ENCODE measurements around the gene TAGLN2.
A peak's percentile ranks its signal among the peaks of the same experiment; 100 is the strongest.

The TAGLN2 gene

DNA sequence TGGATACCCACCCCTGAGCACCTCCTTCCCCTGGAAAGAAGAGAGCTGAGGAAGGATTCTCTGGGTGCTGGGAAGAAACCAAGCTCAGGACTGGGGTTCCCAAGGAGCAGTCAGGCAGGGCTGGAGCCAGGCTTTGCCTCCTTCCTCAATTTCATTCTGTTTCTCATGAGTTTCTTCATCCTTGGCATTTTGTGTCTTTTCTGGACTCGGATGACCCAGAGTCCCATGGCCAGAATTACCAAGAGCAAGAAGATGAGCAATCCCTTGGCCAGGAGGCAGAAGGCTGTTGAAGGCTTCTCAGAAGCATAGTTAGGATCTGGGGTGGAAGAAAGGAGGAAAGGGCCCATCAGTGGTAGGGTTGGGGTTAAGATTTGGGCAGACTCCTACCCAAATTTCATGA, 26.2 kb upstream of the TAGLN2 start:
- in situ Hi-C loops (cut with MboI; ENCODE audit: low pct_unique_long_range_greater_than_20kb, low sequenced_read_pairs) = no loop called here
- DNase-seq = no peak

GRCh38 chr1:159951016-159951415, 25.7 kb upstream of the TAGLN2 start:
- no peak for DNase-seq
- in situ Hi-C loops (cut with MboI; ENCODE audit: low pct_unique_long_range_greater_than_20kb, low sequenced_read_pairs) = no loop called here

GRCh38 chr1:159949981-159950381, 24.7 kb upstream of the TAGLN2 start:
- peak; percentile 27 for DNase-seq
- in situ Hi-C loops (cut with MboI; ENCODE audit: low pct_unique_long_range_greater_than_20kb, low sequenced_read_pairs) = no loop called here

DNA sequence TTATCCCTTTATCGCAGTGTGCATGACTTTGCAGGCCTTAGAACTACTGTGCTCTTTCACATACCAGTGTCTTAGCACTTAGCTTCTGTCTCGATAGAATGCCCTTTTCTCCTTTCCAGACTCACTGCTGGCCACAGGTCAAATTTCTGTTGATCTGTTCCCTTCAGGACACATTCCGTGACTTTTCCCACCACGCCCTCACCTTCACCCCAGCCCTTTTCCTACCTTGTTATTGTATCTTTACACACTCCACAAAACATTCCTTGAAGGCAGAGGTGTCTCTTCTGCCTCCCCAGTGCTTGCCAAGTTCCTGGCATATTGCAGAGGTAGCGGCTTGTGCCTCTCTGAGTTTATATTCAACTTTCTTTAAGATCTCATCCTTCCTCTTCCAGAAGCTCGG, 23.8 kb upstream of the TAGLN2 start:
- in situ Hi-C loops (cut with MboI; ENCODE audit: low pct_unique_long_range_greater_than_20kb, low sequenced_read_pairs) = no loop called here
- DNase-seq = no peak

GRCh38 chr1:159947942-159948341, 22.6 kb upstream of the TAGLN2 start:
- DNase-seq = no peak
- in situ Hi-C loops (cut with MboI; ENCODE audit: low pct_unique_long_range_greater_than_20kb, low sequenced_read_pairs) = no loop called here

DNA sequence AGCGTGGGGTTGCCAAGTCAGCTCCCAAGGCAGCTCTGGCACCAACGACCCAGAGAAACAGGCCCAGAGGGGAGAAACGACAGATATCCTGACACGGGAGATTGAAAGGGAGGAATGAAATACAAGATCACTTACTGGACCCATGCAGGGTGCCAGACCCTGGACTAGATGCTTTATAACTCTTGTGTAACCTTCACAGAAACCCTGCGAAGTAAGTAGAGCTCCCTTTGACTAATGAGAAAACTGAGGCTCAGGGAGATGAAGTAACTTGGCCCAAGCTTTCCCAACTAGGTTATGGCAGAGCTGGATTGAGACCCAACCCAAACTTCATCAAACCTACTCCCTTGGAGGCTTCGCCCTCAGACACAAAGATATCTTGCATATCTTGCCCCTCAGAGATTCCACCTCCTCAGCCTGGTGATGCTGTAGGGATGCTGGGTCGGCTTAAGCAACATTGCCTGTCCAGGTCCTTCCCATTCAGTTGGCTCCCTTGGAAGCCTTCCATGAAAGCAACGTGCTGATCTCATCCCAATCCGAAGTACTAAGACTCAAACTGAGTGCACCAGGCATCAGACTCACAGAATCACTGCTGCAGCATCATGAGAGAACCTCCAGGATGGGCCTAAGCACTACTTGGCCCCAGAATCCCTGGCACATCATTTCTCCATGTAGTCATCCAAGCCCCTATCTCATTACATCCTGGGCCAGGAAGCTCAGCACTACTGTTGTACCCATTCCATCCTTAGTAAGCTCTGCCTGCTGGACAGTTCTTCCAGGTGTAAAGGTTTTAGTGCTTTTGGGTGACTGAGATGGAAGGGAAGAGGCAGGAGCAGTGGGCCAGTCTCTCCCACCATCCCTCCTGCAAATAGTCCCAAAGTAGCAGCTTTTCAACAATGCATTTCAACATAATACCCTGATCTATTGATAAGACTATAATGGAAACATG, 21.2 kb upstream of the TAGLN2 start:
- in situ Hi-C loops (cut with MboI; ENCODE audit: low pct_unique_long_range_greater_than_20kb, low sequenced_read_pairs) = no loop called here
- DNase-seq = no peak

DNA sequence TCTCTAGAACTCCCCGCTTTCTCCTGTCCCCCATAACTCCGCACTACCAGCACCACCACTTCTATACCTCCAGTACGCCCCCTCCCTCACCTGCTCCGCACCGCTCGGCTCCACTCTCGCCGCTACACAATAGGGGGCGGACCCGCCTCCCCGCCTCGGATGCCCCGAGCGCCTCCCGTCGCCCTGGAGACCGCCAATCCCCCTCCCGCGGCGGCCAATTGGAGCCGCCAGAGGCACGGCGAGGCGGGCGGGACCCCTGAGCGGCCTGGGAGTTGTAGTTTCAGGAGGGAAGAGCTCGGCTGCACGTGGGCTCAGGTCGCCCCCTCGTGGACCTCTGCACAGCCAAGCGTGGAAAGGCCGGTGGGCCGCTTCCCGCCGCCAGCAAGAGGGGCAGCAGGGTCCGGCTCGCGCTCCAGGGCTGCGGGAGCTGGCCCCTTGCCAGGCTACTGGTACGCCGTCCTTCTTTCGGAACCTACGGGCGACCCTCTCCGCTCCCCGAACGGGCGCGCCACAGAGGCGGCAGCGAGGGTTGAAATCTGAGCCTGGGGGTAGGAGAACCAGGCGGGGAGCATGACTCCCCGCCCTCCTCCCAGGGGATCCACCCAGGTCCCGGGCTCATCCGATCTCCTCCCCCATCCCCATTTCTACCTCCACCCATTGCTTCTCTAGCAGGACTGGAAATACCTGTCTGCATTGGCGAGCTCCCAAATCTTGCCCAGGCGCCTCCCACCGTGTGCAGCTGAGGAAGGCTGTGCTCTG, 20.4 kb upstream of the TAGLN2 start, which contains the start of gene IGSF9:
IGSF9 (minus strand) TSS at position 131 of the 759 bp plus-strand sequence. CDS start 2,159 bp downstream, outside the sequence.
- peak; percentile 88 for DNase-seq
- in situ Hi-C loops (cut with MboI; ENCODE audit: low pct_unique_long_range_greater_than_20kb, low sequenced_read_pairs) = no loop called here

DNA sequence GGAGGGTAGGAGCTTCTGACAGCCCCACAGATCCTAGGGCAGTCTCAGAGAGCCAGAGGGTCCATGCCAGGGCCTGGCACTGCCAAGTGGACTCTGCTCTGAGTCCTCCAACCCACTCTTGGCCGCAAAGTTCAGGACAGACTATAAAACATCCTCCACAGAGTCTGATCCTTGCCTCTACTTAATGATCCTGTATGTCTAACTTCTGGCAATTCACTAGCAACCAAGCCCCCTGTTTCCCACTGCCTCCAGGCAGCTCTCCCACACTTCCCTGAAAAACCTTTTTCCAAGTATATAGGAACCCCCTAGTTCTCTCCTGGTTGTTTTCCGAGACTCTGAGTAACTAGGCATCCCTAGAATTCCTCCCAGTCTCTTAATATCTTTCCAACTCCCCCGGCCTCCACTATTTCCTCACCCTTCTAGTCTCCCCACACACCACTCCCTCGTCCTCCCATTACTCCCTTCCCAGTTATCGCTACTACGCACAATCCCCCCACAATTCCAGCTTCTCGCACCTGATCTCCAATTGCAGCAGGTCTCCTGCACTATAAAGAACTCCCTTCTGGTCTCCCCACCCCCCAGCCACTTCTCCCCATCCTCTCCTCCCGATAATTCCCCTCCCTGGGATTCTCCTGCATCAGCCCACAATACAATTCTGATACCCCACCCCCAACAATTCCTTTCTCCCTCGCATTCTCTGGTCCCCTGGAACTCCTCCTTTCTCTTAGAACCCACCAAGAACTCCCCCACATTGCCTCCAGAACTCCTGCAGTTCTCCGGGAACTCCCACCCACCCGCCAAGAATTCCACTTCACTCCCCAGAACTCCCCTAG, 19.5 kb upstream of the TAGLN2 start:
- in situ Hi-C loops (cut with MboI; ENCODE audit: low pct_unique_long_range_greater_than_20kb, low sequenced_read_pairs) = no loop called here
- no peak for DNase-seq

- no peak for DNase-seq
- in situ Hi-C loops (cut with MboI; ENCODE audit: low pct_unique_long_range_greater_than_20kb, low sequenced_read_pairs) = no loop called here
Measured at GRCh38 chr1:159943908-159944622, 18.8 kb upstream of the TAGLN2 start.

DNA sequence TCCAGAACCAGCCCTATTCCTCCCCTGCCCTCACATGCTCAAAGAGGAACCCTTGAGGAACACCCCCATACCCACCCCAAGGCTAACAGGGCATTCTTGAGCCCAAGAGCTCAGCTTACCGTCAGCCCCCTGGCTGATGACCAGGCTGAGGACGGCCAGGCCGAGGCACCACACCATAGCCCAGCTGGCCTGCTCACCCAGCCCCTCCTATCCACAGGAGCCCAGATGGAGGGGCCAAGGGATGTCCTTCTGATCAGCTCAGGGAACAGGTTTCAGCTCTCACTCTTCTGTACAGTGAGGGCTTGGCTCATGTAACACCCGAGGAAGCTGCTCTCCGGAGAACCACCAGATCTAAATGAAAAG, 18.0 kb upstream of the TAGLN2 start:
- no peak for DNase-seq
- in situ Hi-C loops (cut with MboI; ENCODE audit: low pct_unique_long_range_greater_than_20kb, low sequenced_read_pairs) = no loop called here

GRCh38 chr1:159942632-159943277, 17.4 kb upstream of the TAGLN2 start:
- no peak for DNase-seq
- in situ Hi-C loops (cut with MboI; ENCODE audit: low pct_unique_long_range_greater_than_20kb, low sequenced_read_pairs) = no loop called here

GRCh38 chr1:159941591-159942560, 16.6 kb upstream of the TAGLN2 start:
- in situ Hi-C loops (cut with MboI; ENCODE audit: low pct_unique_long_range_greater_than_20kb, low sequenced_read_pairs) = no loop called here
- no peak for DNase-seq

- no peak for DNase-seq
- in situ Hi-C loops (cut with MboI; ENCODE audit: low pct_unique_long_range_greater_than_20kb, low sequenced_read_pairs) = no loop called here
Measured at GRCh38 chr1:159941141-159941540, 15.8 kb upstream of the TAGLN2 start.

GRCh38 chr1:159940006-159940620, 14.8 kb upstream of the TAGLN2 start:
- in situ Hi-C loops (cut with MboI; ENCODE audit: low pct_unique_long_range_greater_than_20kb, low sequenced_read_pairs) = no loop called here
- no peak for DNase-seq

DNA sequence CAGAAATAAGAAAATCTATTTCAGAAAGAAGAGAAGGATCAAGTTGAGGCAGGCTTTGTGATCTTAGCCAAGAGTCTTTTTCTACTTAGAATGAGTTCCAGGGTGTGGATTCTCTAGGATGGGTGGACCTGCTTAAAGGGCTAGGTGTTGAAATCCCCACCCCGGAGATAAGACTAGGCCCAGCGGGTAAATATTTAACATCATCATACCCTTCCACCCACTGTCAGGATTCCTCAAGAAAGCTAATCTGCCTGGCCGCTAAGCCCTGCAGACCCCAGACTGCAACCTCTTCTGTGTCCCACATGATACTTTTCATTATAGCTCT, 14.3 kb upstream of the TAGLN2 start:
- in situ Hi-C loops (cut with MboI; ENCODE audit: low pct_unique_long_range_greater_than_20kb, low sequenced_read_pairs) = no loop called here
- no peak for DNase-seq

- in situ Hi-C loops (cut with MboI; ENCODE audit: low pct_unique_long_range_greater_than_20kb, low sequenced_read_pairs) = no loop called here
- DNase-seq = no peak
Measured at GRCh38 chr1:159938905-159939677, 13.8 kb upstream of the TAGLN2 start.

Measured in KBM-7 (cell line).